A549 (cell line): ENCODE measurements around the gene PCED1A. TPM values are rescaled to one million over a fixed set of nuclear protein-coding genes. Genes with fewer than 3 reads are reported as not detected.

Source experiments
- ATAC-seq, 2 experiments: fragments of 200-7000 bp in 1 of 2; fragments of >200 bp in 1 of 2; cut with Nextera tagmentation in 1 of 2; cut with Tn5 transposase in 1 of 2; 3 replicates each; pipeline versions ENCODE4 v1.8.0 to v1.9.1; 2018 to 2020; ENCODE audit warnings: mild to moderate bottlenecking in 1 of 2, moderate library complexity in 1 of 2
- CTCF ChIA-PET: fragments of 300-600 bp; sonication (Branson Sonifier 250); formaldehyde crosslinking; extraction: SDS; loops from one replicate; lab custom pipeline; 2021; ENCODE audit warnings: antibody characterized with exemption, inconsistent platforms; lab: Yijun Ruan, JAX
- POLR2A ChIA-PET: fragments of 350-600 bp; formaldehyde crosslinking; extraction: SDS; loops from one replicate; lab custom pipeline; 2021; ENCODE audit warnings: antibody characterized with exemption, inconsistent platforms; lab: Yijun Ruan, JAX
- DNase-seq, 2 experiments: peaks; one replicate each; pipeline versions ENCODE4 v3.0.0 to v3.0.0-alpha.2; 2011 to 2016; ENCODE audit warnings: low read depth in 1 of 2, low spot score in 1 of 2
- FAIRE-seq: peaks from 2 replicates; lab custom pipeline; 2011; peaks lifted over from hg19 to GRCh38; lab: Jason Lieb, UNC
- H3K27ac ChIP-seq, 2 experiments: fragments of >200 bp; sonication (Bioruptor Twin); formaldehyde crosslinking; 3 replicates each; pipeline ENCODE4 v1.5.1; 2016 to 2017
- H3K4me1 ChIP-seq: fragments of >200 bp; sonication (Bioruptor Twin); formaldehyde crosslinking; 3 replicates; pipeline ENCODE4 v1.6.1; 2016
- H3K4me2 ChIP-seq: fragments of >200 bp; sonication (Bioruptor Twin); formaldehyde crosslinking; 3 replicates; pipeline ENCODE4 v1.6.1; 2016
- H3K4me3 ChIP-seq: fragments of >200 bp; sonication (Bioruptor Twin); formaldehyde crosslinking; 3 replicates; pipeline ENCODE4 v1.5.1; 2016
- H3K9me3 ChIP-seq: fragments of >200 bp; sonication (Bioruptor Twin); formaldehyde crosslinking; 3 replicates; pipeline ENCODE4 v1.6.1; 2016
- BHLHE40 ChIP-seq: IDR thresholded peaks from 2 replicates; pipeline ENCODE4 v1.6.1; 2012; ENCODE audit warnings: low read depth, low read length, inconsistent platforms
- CBX2 ChIP-seq: fragments of 200-600 bp; sonication (generic); IDR thresholded peaks from 2 replicates; pipeline ENCODE4 v1.6.1; 2016; ENCODE audit warnings: low read depth, mild to moderate bottlenecking, borderline replicate concordance
- CBX8 ChIP-seq: fragments of 200-600 bp; sonication (generic); IDR thresholded peaks from 2 replicates; pipeline ENCODE4 v1.6.1; 2016
- CEBPB ChIP-seq, 2 experiments: fragments of >200 bp in 1 of 2; sonication (Bioruptor Twin) in 1 of 2; formaldehyde crosslinking in 1 of 2; IDR thresholded peaks; 2 replicates each; pipeline ENCODE4 v1.6.1; 2012 to 2016
- CHD2 ChIP-seq: fragments of 150-350 bp; IDR thresholded peaks from 2 replicates; pipeline ENCODE4 v1.6.1; 2014; ENCODE audit warnings: low read length; ENCODE audit not compliant: partially characterized antibody
- EHF ChIP-seq: fragments of 250-450 bp; sonication (Bioruptor Pico); IDR thresholded peaks from 2 replicates; pipeline ENCODE4 v1.5.0; 2020; ENCODE audit warnings: mild to moderate bottlenecking
- EHMT2 ChIP-seq: fragments of 200-600 bp; sonication (generic); IDR thresholded peaks from 2 replicates; pipeline ENCODE4 v1.6.1; 2016; ENCODE audit warnings: antibody characterized with exemption, low read depth, mild to moderate bottlenecking, moderate library complexity
- EP300 ChIP-seq, 2 experiments: fragments of >200 bp; sonication (Bioruptor Twin); formaldehyde crosslinking; IDR thresholded peaks; 2 replicates in 1 of 2; 3 replicates in 1 of 2; pipeline ENCODE4 v1.6.1; 2016 to 2017
- ESRRA ChIP-seq: fragments of 150-350 bp; IDR thresholded peaks from 2 replicates; pipeline ENCODE4 v1.6.1; 2014; ENCODE audit warnings: mild to moderate bottlenecking, low read length, borderline replicate concordance
- FOSL2 ChIP-seq, 2 experiments: fragments of 450-650 bp in 1 of 2; fragments of >200 bp in 1 of 2; sonication (Bioruptor Twin) in 1 of 2; formaldehyde crosslinking; IDR thresholded peaks; 2 replicates each; pipeline versions ENCODE4 v1.5.0 to v1.6.1; 2016 to 2020; ENCODE audit warnings: mild to moderate bottlenecking in 1 of 2, moderate library complexity in 1 of 2
- FOXS1 ChIP-seq: fragments of 250-450 bp; sonication (Bioruptor Pico); IDR thresholded peaks from 2 replicates; pipeline ENCODE4 v1.5.0; 2020; ENCODE audit warnings: mild to moderate bottlenecking, moderate library complexity
- GATA3 ChIP-seq: IDR thresholded peaks from 2 replicates; pipeline ENCODE4 v1.6.1; 2012; ENCODE audit warnings: borderline replicate concordance
- HEYL ChIP-seq: fragments of 250-450 bp; sonication (Bioruptor Pico); IDR thresholded peaks from 2 replicates; pipeline ENCODE4 v1.8.0; 2021; ENCODE audit warnings: mild to moderate bottlenecking, moderate library complexity
- HOXA7 ChIP-seq: fragments of 250-450 bp; sonication (Bioruptor Pico); IDR thresholded peaks from 2 replicates; pipeline ENCODE4 v1.5.0; 2020; ENCODE audit warnings: mild to moderate bottlenecking, moderate library complexity
- HOXB13 ChIP-seq: fragments of 250-450 bp; sonication (Bioruptor Pico); IDR thresholded peaks from 2 replicates; pipeline ENCODE4 v1.5.0; 2020; ENCODE audit warnings: low read depth, mild to moderate bottlenecking, moderate library complexity
- HOXB5 ChIP-seq: fragments of 250-450 bp; sonication (Bioruptor Pico); IDR thresholded peaks from 2 replicates; pipeline ENCODE4 v1.5.0; 2020; ENCODE audit warnings: mild to moderate bottlenecking, moderate library complexity
- JUNB ChIP-seq: fragments of >200 bp; sonication (Bioruptor Twin); formaldehyde crosslinking; IDR thresholded peaks from 2 replicates; pipeline ENCODE4 v1.6.1; 2016
- MAZ ChIP-seq: fragments of 150-350 bp; IDR thresholded peaks from 2 replicates; pipeline ENCODE4 v1.6.1; 2014; ENCODE audit warnings: antibody characterized with exemption, low read depth, low read length, borderline replicate concordance
- MYC ChIP-seq: IDR thresholded peaks from 2 replicates; pipeline ENCODE4 v1.6.1; 2012; ENCODE audit warnings: mild to moderate bottlenecking, inconsistent platforms, low read length, improper control_type of control experiment, borderline replicate concordance
- NFE2L2 ChIP-seq: fragments of 150-350 bp; conservative IDR thresholded peaks from 2 replicates; pipeline ENCODE4 v1.6.1; 2014; ENCODE audit warnings: low read length
- NPAS2 ChIP-seq: fragments of 250-450 bp; sonication (Bioruptor Pico); IDR thresholded peaks from 2 replicates; pipeline ENCODE4 v1.8.0; 2022; ENCODE audit warnings: mild to moderate bottlenecking, moderate library complexity, borderline replicate concordance
- NR3C1 ChIP-seq: fragments of >200 bp; sonication (Bioruptor Twin); formaldehyde crosslinking; IDR thresholded peaks from 3 replicates; pipeline ENCODE4 v1.6.1; 2017
- PHF8 ChIP-seq: fragments of 200-600 bp; sonication (generic); IDR thresholded peaks from 2 replicates; pipeline ENCODE4 v1.6.1; 2016; ENCODE audit warnings: low read depth, mild to moderate bottlenecking, antibody characterized with exemption, moderate library complexity, borderline replicate concordance
- POLR2AphosphoS2 ChIP-seq: conservative IDR thresholded peaks from 2 replicates; pipeline ENCODE4 v1.6.1; 2012; ENCODE audit warnings: low read length, improper control_type of control experiment, inconsistent platforms
- RARB ChIP-seq: fragments of 250-450 bp; sonication (Bioruptor Pico); IDR thresholded peaks from 2 replicates; pipeline ENCODE4 v1.8.0; 2021; ENCODE audit warnings: mild to moderate bottlenecking, moderate library complexity
- RCOR1 ChIP-seq: fragments of 150-350 bp; IDR thresholded peaks from 2 replicates; pipeline ENCODE4 v1.6.1; 2014; ENCODE audit warnings: antibody characterized with exemption, low read length, low read depth
- RFX5 ChIP-seq: fragments of 450-650 bp; IDR thresholded peaks from 2 replicates; pipeline ENCODE4 v1.7.1; 2014; ENCODE audit warnings: antibody characterized with exemption, mild to moderate bottlenecking, moderate library complexity
- RNF2 ChIP-seq: fragments of 200-600 bp; sonication (generic); IDR thresholded peaks from 2 replicates; pipeline ENCODE4 v1.6.1; 2016; ENCODE audit warnings: low read depth, mild to moderate bottlenecking, antibody characterized with exemption, moderate library complexity, borderline replicate concordance
- SMC3 ChIP-seq: fragments of >200 bp; sonication (Bioruptor Twin); formaldehyde crosslinking; IDR thresholded peaks from 3 replicates; pipeline ENCODE4 v1.6.1; 2018; ENCODE audit warnings: inconsistent platforms
- SREBF2 ChIP-seq: fragments of 450-650 bp; IDR thresholded peaks from 2 replicates; pipeline ENCODE4 v1.6.1; 2014; ENCODE audit warnings: mild to moderate bottlenecking, moderate library complexity
- TFCP2L1 ChIP-seq: fragments of 250-450 bp; sonication (Bioruptor Pico); IDR thresholded peaks from 2 replicates; pipeline ENCODE4 v1.5.0; 2021; ENCODE audit warnings: mild to moderate bottlenecking
- ZFP36 ChIP-seq: fragments of 450-650 bp; IDR thresholded peaks from 2 replicates; pipeline ENCODE4 v1.6.1; 2014; ENCODE audit warnings: borderline replicate concordance; ENCODE audit not compliant: partially characterized antibody
- ZSCAN20 ChIP-seq: fragments of 250-450 bp; sonication (Bioruptor Pico); IDR thresholded peaks from 2 replicates; pipeline ENCODE4 v1.8.0; 2022; ENCODE audit warnings: mild to moderate bottlenecking, moderate library complexity
- whole genome bisulfite sequencing: methylation state at CpG from one replicate; pipeline ENCODE4 v1.1.6; 2017; ENCODE audit errors: missing lambda C conversion rate; 5-methylcytosine and 5-hydroxymethylcytosine counted together
- polyA plus RNA-seq, 4 experiments: library from polyadenylated mRNA; depleted of rRNA in 3 of 4; stranded (reverse); fragments of >200 nt; fragmentation: RNase III in 1 of 4; extraction: RNeasy Plus Mini Kit Qiagen cat#74134 plus additional on column Dnase treatment in 1 of 4; gene quantifications; 2 replicates in 3 of 4; 3 replicates in 1 of 4; pipeline ENCODE4 v1.2.3, GENCODE V29; 2011 to 2017
- TF ChIP-seq, protein P1 (sequence below): fragments of 450-650 bp; IDR thresholded peaks from 2 replicates; pipeline ENCODE4 v1.6.1; 2014; ENCODE audit warnings: antibody characterized with exemption
- TF ChIP-seq, protein P2 (sequence below): fragments of >200 bp; sonication (Bioruptor Twin); formaldehyde crosslinking; IDR thresholded peaks from 3 replicates; pipeline ENCODE4 v1.5.1; 2016
- TF ChIP-seq, protein P3 (sequence below): IDR thresholded peaks from 2 replicates; pipeline ENCODE4 v1.6.1; 2012; ENCODE audit warnings: low read depth, borderline replicate concordance
- TF ChIP-seq, protein P4 (sequence below): fragments of >200 bp; sonication (Bioruptor Twin); formaldehyde crosslinking; IDR thresholded peaks from 2 replicates; pipeline ENCODE4 v1.6.1; 2016
- TF ChIP-seq, protein P5 (sequence below): IDR thresholded peaks from 2 replicates; pipeline ENCODE4 v1.6.1; 2012

The PCED1A gene
- polyA plus RNA-seq, 2 of the 4 experiments (the other 2 are of a cell fraction): 25.7 to 43.8 TPM

DNA sequence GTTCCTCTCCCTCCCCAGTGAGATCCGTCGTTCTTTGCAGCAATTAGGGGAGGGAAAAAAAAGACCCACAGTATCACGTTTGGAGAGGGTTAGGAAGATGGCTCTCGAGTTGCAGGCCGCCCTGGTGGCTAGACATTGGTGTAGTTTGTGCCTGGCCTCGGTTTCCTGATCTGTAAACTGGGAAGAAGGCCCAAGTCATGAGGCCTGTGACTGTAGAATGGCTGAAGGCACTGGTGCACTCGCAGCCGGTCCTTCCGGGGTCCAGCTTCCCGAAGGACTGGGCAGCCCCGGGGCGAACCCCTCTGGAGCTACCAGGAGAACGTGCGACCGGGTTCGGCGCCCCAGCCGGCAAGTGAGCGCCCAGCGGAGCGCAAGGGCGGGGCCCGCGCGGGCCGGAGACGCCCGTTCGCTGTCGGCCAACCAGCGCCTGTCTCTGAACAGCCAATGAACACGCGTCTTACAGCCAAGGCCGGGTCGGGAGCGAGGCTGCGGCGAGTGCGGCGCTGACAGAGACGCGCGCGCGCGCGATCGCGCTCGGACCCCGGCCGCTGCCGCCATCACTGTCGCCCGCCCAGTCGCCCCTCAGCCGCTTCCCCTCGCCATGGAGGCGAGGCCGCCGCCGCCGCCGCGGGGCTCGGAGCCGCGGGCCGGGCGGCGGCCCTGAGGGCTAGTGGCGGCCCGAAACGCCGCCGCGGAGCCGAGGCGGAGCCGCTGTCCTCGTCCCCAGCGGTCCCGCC, 32.7 kb upstream of the PCED1A start, which contains the start of gene PTPRA:
Gene PTPRA, plus strand, starts transcription at position 472 of the 737 bp plus-strand sequence. CDS start 90,797 bp downstream, outside the sequence.
- Histone ChIP-seq H3K9me3 (no peaks in the 10 kb centered on the region), H3K4me1 (peaks cover 33% of the 10 kb centered on the region), H3K27ac (peak within 1 kb of the TSS; percentile 90 to 98), H3K4me2 (peak within 1 kb of the TSS; percentile 94), H3K4me3 (peak within 1 kb of the TSS; percentile 87)
- POLR2A ChIA-PET: interaction anchor here (0.8 to 1.1 kb wide), 6 partner anchors 9 to 221 kb away, joined by 3 to 8 read pairs (median 4); partner anchors contain the start of genes PCED1A and VPS16
- CTCF ChIA-PET: interaction anchor here (0.6 to 1.8 kb wide), 14 partner anchors 10 to 136 kb away, joined by 3 to 7 read pairs (median 4); no protein-coding TSS in a partner anchor
- DNase-seq (peak; percentile 93 to 95), FAIRE-seq (peak; percentile 39), ATAC-seq (peak; percentile 90 to 96)
- WGBS: under 1% methylated on average over 59 of the region's 83 CpGs
- no peak for TF ChIP-seq HEYL (CRISPR knock-in tag)
- TF ChIP-seq RNF2: no peak
- TF ChIP-seq, protein P1, sequence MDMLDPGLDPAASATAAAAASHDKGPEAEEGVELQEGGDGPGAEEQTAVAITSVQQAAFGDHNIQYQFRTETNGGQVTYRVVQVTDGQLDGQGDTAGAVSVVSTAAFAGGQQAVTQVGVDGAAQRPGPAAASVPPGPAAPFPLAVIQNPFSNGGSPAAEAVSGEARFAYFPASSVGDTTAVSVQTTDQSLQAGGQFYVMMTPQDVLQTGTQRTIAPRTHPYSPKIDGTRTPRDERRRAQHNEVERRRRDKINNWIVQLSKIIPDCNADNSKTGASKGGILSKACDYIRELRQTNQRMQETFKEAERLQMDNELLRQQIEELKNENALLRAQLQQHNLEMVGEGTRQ: no peak
- TF ChIP-seq POLR2AphosphoS2: no peak
- TF ChIP-seq CHD2: no peak
- no peak for TF ChIP-seq ZFP36
- TF ChIP-seq SREBF2: no peak
- TF ChIP-seq CEBPB (IDR thresholded peaks at IDR 0.05): no peak
- no peak for TF ChIP-seq ESRRA
- no peak for TF ChIP-seq BHLHE40
- TF ChIP-seq NPAS2 (CRISPR knock-in tag): no peak
- no peak for TF ChIP-seq HOXA7 (CRISPR knock-in tag)
- TF ChIP-seq CBX8: no peak
- TF ChIP-seq CBX2: no peak
- TF ChIP-seq MYC: peak; percentile 25; the same call in 1 of the 2 replicates
- no peak for TF ChIP-seq FOSL2 (IDR thresholded peaks at IDR 0.05)
- no peak for TF ChIP-seq FOSL2 (CRISPR knock-in tag; IDR thresholded peaks at IDR 0.05)
- peak; percentile 51; the same call in 1 of the 2 replicates for TF ChIP-seq HOXB5 (CRISPR knock-in tag)
- no peak for TF ChIP-seq EHF
- TF ChIP-seq, protein P2, sequence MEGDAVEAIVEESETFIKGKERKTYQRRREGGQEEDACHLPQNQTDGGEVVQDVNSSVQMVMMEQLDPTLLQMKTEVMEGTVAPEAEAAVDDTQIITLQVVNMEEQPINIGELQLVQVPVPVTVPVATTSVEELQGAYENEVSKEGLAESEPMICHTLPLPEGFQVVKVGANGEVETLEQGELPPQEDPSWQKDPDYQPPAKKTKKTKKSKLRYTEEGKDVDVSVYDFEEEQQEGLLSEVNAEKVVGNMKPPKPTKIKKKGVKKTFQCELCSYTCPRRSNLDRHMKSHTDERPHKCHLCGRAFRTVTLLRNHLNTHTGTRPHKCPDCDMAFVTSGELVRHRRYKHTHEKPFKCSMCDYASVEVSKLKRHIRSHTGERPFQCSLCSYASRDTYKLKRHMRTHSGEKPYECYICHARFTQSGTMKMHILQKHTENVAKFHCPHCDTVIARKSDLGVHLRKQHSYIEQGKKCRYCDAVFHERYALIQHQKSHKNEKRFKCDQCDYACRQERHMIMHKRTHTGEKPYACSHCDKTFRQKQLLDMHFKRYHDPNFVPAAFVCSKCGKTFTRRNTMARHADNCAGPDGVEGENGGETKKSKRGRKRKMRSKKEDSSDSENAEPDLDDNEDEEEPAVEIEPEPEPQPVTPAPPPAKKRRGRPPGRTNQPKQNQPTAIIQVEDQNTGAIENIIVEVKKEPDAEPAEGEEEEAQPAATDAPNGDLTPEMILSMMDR: no peak
- TF ChIP-seq RFX5: no peak; the same call in 1 of the 2 replicates
- TF ChIP-seq, protein P3, sequence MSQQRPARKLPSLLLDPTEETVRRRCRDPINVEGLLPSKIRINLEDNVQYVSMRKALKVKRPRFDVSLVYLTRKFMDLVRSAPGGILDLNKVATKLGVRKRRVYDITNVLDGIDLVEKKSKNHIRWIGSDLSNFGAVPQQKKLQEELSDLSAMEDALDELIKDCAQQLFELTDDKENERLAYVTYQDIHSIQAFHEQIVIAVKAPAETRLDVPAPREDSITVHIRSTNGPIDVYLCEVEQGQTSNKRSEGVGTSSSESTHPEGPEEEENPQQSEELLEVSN: peak; percentile 51; the same call in 1 of the 2 replicates
- no peak for TF ChIP-seq GATA3
- no peak for TF ChIP-seq NR3C1
- TF ChIP-seq RARB (CRISPR knock-in tag): 0 out of 2 replicates have a peak, but pooled peaks have one; percentile 38
- peak; percentile 76 for TF ChIP-seq RCOR1
- no peak for TF ChIP-seq FOXS1 (CRISPR knock-in tag)
- TF ChIP-seq NFE2L2: no peak
- no peak for TF ChIP-seq SMC3
- TF ChIP-seq TFCP2L1: no peak
- no peak for TF ChIP-seq EHMT2
- no peak for TF ChIP-seq HOXB13 (CRISPR knock-in tag)
- TF ChIP-seq EP300 (IDR thresholded peaks at IDR 0.05): no peak
- peak; percentile 94; the same call in 1 of the 2 replicates for TF ChIP-seq PHF8
- TF ChIP-seq, protein P4, sequence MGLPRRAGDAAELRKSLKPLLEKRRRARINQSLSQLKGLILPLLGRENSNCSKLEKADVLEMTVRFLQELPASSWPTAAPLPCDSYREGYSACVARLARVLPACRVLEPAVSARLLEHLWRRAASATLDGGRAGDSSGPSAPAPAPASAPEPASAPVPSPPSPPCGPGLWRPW: no peak
- TF ChIP-seq, protein P5, sequence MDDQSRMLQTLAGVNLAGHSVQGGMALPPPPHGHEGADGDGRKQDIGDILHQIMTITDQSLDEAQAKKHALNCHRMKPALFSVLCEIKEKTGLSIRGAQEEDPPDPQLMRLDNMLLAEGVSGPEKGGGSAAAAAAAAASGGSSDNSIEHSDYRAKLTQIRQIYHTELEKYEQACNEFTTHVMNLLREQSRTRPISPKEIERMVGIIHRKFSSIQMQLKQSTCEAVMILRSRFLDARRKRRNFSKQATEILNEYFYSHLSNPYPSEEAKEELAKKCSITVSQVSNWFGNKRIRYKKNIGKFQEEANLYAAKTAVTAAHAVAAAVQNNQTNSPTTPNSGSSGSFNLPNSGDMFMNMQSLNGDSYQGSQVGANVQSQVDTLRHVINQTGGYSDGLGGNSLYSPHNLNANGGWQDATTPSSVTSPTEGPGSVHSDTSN: peak; percentile 83
- no peak for TF ChIP-seq JUNB
- no peak for TF ChIP-seq MAZ
- no peak for TF ChIP-seq ZSCAN20
